Panc1 (cell line): ENCODE data around the gene KNCN. TPM values are rescaled to one million over a fixed set of nuclear protein-coding genes. Genes with fewer than 3 reads are reported as not detected.

Experiments
- ATAC-seq: fragments of 200-7000 bp; cut with Tn5 transposase; 2 replicates; pipeline ENCODE4 v1.9.1; 2020; ENCODE audit warnings: mild to moderate bottlenecking, moderate library complexity
- BruUV-seq: library from RNA; stranded (reverse); fragments of 400-500 nt; replicated peaks from 2 replicates; lab custom pipeline; 2021; lab: Mats Ljungman, UMichigan
- CTCF ChIA-PET: fragments of 300-600 bp; sonication (Branson Sonifier 250); formaldehyde crosslinking; loops from one replicate; lab custom pipeline; 2022; ENCODE audit warnings: antibody characterized with exemption; lab: Charles Lee
- POLR2A ChIA-PET: fragments of 300-600 bp; sonication (Branson Sonifier 250); formaldehyde crosslinking; loops from one replicate; lab custom pipeline; 2022; ENCODE audit warnings: antibody characterized with exemption; lab: Charles Lee
- DNase-seq: peaks from one replicate; pipeline ENCODE4 v3.0.0-alpha.2; 2010; ENCODE audit warnings: low read depth, low spot score
- H3K27ac ChIP-seq: 2 replicates; pipeline ENCODE4 v1.5.1; 2011; ENCODE audit warnings: mild to moderate bottlenecking, low read length, inconsistent platforms
- H3K27me3 ChIP-seq: fragments of 200-500 bp; sonication (Bioruptor generic); 2 replicates; pipeline ENCODE4 v1.6.0; 2014; ENCODE audit warnings: low read length, inconsistent platforms; ENCODE audit not compliant: control insufficient read depth, insufficient read depth
- H3K36me3 ChIP-seq: fragments of 200-500 bp; sonication (Bioruptor generic); 2 replicates; pipeline ENCODE4 v1.5.1; 2014; ENCODE audit warnings: inconsistent platforms, mild to moderate bottlenecking, low read length, moderate library complexity; ENCODE audit not compliant: control insufficient read depth, insufficient read depth
- H3K4me1 ChIP-seq: 2 replicates; pipeline ENCODE4 v1.5.1; 2011; ENCODE audit warnings: inconsistent platforms, mild to moderate bottlenecking, low read length, moderate library complexity; ENCODE audit not compliant: control insufficient read depth, insufficient read depth
- H3K4me3 ChIP-seq, 2 experiments: 2 replicates each; pipeline ENCODE4 v1.5.1; 2011 to 2012; ENCODE audit warnings: low read depth in 2 of 2, low read length in 2 of 2, mild to moderate bottlenecking in 2 of 2, inconsistent platforms in 1 of 2, moderate library complexity in 1 of 2
- H3K9me3 ChIP-seq: fragments of 200-500 bp; sonication (Bioruptor generic); 2 replicates; pipeline ENCODE4 v1.5.1; 2014; ENCODE audit warnings: low read depth, mild to moderate bottlenecking, inconsistent platforms, low read length, moderate library complexity; ENCODE audit not compliant: control insufficient read depth, insufficient read depth
- CTCF ChIP-seq: fragments of 450-650 bp; IDR thresholded peaks from 2 replicates; pipeline ENCODE4 v1.5.1; 2017; ENCODE audit warnings: mild to moderate bottlenecking
- POLR2AphosphoS5 ChIP-seq: IDR thresholded peaks from 2 replicates; pipeline ENCODE4 v1.6.1; 2012; ENCODE audit warnings: mild to moderate bottlenecking, low read depth, low read length, moderate library complexity
- REST ChIP-seq, 2 experiments: IDR thresholded peaks; 2 replicates each; pipeline ENCODE4 v1.6.1; 2011 to 2012; ENCODE audit warnings: low read depth in 2 of 2, control low read depth in 1 of 2, low read length in 1 of 2, mild to moderate bottlenecking in 1 of 2, moderate library complexity in 1 of 2; ENCODE audit not compliant: insufficient read depth in 1 of 2
- SIN3A ChIP-seq: IDR thresholded peaks from 2 replicates; pipeline ENCODE4 v1.6.1; 2012; ENCODE audit warnings: low read depth, mild to moderate bottlenecking, low read length, moderate library complexity, borderline replicate concordance; ENCODE audit not compliant: insufficient read depth
- TCF7L2 ChIP-seq: IDR thresholded peaks from 2 replicates; pipeline ENCODE4 v1.6.1; 2011; ENCODE audit warnings: mild to moderate bottlenecking, low read depth, low read length, inconsistent platforms
- in situ Hi-C: cut with HindIII; loops from 2 replicates; pipeline ENCODE4 v1.10.0; 2016; ENCODE audit warnings: low sequenced_read_pairs, low pct_unique_long_range_greater_than_20kb
- intact Hi-C: fragments of 100-400 bp; cut with micrococcal nuclease; formaldehyde crosslinking; loops from one replicate; pipeline ENCODE4 v1.10.0; 2022; ENCODE audit not compliant: unreplicated experiment
- total RNA-seq: library from RNA; stranded (reverse); gene quantifications from one replicate; pipeline ENCODE4 v1.2.1, GENCODE V29; 2021; ENCODE audit not compliant: unreplicated experiment

The KNCN gene
- total RNA-seq, 1 experiment from 2014 or later: not detected

- ATAC-seq (no peak), DNase-seq (no peak)
- no peak overlapping the region for H3K4me3 ChIP-seq
- no TSS peak for BruUV-seq
- 0 out of 2 replicates have a peak, but pooled peaks cover 2% of the 10 kb centered on the region for H3K4me1 ChIP-seq
- no peaks in the 10 kb centered on the region for H3K36me3 ChIP-seq
- peaks cover 8% of the 10 kb centered on the region for H3K27me3 ChIP-seq
- in situ Hi-C loops: no loop called here
- CTCF ChIA-PET: no interaction called here
- H3K9me3 ChIP-seq: no peaks in the 10 kb centered on the region
- POLR2A ChIA-PET: interaction anchor here (0.6 kb wide), 1 partner anchor 111 kb away, joined by 3 read pairs; no protein-coding TSS in a partner anchor
- H3K27ac ChIP-seq: no peak overlapping the region
- TF ChIP-seq POLR2AphosphoS5 (no peak), CTCF (no peak), REST (IDR thresholded peaks at IDR 0.05; ENCODE audit: insufficient read depth in 1 of 2, low read depth in 2 of 2, low read length in 1 of 2) (no peak), TCF7L2 (no peak), SIN3A (no peak)
- intact Hi-C loops: loop anchor here (10.0 kb wide), 1 partner anchor 188 kb away; no protein-coding TSS in a partner anchor
These were observed 14.9 kb downstream of the KNCN start for GRCh38 chr1:46536527-46536926.

GRCh38 chr1:46535063-46535462 lies 16.4 kb downstream of the KNCN start:
- TF ChIP-seq TCF7L2: no peak
- TF ChIP-seq REST (IDR thresholded peaks at IDR 0.05; ENCODE audit: insufficient read depth in 1 of 2, low read depth in 2 of 2, low read length in 1 of 2): no peak
- TF ChIP-seq SIN3A: no peak
- TF ChIP-seq CTCF: peak; percentile 81
- peak; percentile 25 for DNase-seq
- ATAC-seq: peak; percentile 65
- in situ Hi-C loops: no loop called here
- Histone ChIP-seq H3K9me3 (no peaks in the 10 kb centered on the region), H3K36me3 (no peaks in the 10 kb centered on the region), H3K4me1 (0 out of 2 replicates have a peak, but pooled peaks cover 2% of the 10 kb centered on the region), H3K4me3 (no peak overlapping the region), H3K27ac (no peak overlapping the region), H3K27me3 (peaks cover 8% of the 10 kb centered on the region)
- BruUV-seq: no TSS peak
- ChIA-PET POLR2A (no interaction called here), CTCF (interaction anchor here (0.5 to 1.2 kb wide), 6 partner anchors 55 to 171 kb away, joined by 3 to 5 read pairs (median 4); no protein-coding TSS in a partner anchor)
- intact Hi-C loops: loop anchor here (10.0 kb wide), 1 partner anchor 190 kb away; no protein-coding TSS in a partner anchor
